Measurements from ENCODE around the gene PTPRK.

The PTPRK gene

DNA sequence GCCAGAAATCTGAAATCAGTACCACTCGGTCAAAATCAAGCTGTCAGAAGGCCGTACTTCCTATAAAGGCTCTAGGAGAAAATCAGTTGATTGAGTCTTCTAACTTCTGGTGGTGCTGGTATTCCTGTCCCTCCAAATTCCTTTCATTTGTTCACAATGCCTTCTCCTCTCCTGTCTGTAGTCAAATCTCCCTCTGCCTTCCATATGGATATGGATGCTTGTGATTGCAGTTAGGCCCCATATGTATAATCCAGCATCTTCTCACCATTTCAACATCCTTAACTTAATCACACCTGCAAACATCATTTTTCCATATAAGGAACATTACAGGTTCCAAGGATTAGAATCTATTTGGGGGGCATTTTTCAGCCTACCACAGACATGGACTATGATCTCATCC is 331.7 kb downstream of the PTPRK start:
- Histone ChIP-seq H3K9me2 (ENCODE audit: low read depth, low read length) (no peaks in the 10 kb centered on the region), H3F3A (ENCODE audit: insufficient read depth, low read length) (no peaks in the 10 kb centered on the region), H3K79me2 (ENCODE audit: insufficient read depth, low read length) (no peaks in the 10 kb centered on the region), H3K9ac (ENCODE audit: low read length) (no peak overlapping the region), H3K36me3 (ENCODE audit: insufficient read depth, low read length) (no peaks in the 10 kb centered on the region), H3K27me3 (ENCODE audit: insufficient read depth, low read length) (no peaks in the 10 kb centered on the region), H2AFZ (ENCODE audit: low read length) (no peak overlapping the region), H3K4me3 (ENCODE audit: low read depth, low read length, poor library complexity, severe bottlenecking) (no peak overlapping the region), H3K4me2 (ENCODE audit: low read length) (no peak overlapping the region), H4K20me1 (ENCODE audit: insufficient read depth, low read length) (no peaks in the 10 kb centered on the region), H3K4me1 (ENCODE audit: insufficient read depth, low read length, severe bottlenecking) (no peaks in the 10 kb centered on the region), H3K9me3 (ENCODE audit: low read length) (no peaks in the 10 kb centered on the region), H3K27ac (ENCODE audit: low read depth, low read length, poor library complexity, severe bottlenecking) (no peak overlapping the region)
- TF ChIP-seq, protein P1, sequence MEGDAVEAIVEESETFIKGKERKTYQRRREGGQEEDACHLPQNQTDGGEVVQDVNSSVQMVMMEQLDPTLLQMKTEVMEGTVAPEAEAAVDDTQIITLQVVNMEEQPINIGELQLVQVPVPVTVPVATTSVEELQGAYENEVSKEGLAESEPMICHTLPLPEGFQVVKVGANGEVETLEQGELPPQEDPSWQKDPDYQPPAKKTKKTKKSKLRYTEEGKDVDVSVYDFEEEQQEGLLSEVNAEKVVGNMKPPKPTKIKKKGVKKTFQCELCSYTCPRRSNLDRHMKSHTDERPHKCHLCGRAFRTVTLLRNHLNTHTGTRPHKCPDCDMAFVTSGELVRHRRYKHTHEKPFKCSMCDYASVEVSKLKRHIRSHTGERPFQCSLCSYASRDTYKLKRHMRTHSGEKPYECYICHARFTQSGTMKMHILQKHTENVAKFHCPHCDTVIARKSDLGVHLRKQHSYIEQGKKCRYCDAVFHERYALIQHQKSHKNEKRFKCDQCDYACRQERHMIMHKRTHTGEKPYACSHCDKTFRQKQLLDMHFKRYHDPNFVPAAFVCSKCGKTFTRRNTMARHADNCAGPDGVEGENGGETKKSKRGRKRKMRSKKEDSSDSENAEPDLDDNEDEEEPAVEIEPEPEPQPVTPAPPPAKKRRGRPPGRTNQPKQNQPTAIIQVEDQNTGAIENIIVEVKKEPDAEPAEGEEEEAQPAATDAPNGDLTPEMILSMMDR (IDR thresholded peaks at IDR 0.05; ENCODE audit: low read length), result no peak
- no peak for TF ChIP-seq EZH2 (IDR thresholded peaks at IDR 0.05; ENCODE audit: borderline replicate concordance, low read length)

DNA sequence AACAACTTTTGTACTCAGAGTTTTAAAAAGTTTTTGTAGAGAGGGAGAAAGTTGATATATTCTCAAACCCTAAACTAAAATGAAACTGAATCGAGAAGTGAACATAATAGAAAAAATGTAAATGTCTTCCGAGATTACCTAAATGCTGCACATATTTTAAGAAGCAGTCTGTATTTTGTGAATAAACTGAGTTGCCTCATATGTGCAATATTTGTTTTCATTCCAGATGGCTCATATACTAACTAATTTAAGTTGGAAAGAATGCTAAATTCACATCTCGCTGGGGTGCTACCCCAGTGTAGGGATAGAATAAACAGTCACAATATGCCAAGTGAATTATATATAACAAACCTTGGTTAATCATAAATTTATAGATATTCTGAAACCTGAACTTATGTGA is 333.7 kb downstream of the PTPRK start:
- Histone ChIP-seq H3F3A (ENCODE audit: insufficient read depth, low read length) (no peaks in the 10 kb centered on the region), H3K36me3 (ENCODE audit: insufficient read depth, low read length) (no peaks in the 10 kb centered on the region), H2AFZ (ENCODE audit: low read length) (no peak overlapping the region), H3K4me3 (ENCODE audit: low read depth, low read length, poor library complexity, severe bottlenecking) (no peak overlapping the region), H3K9me2 (ENCODE audit: low read depth, low read length) (no peaks in the 10 kb centered on the region), H3K79me2 (ENCODE audit: insufficient read depth, low read length) (no peaks in the 10 kb centered on the region), H3K9ac (ENCODE audit: low read length) (no peak overlapping the region), H3K4me1 (ENCODE audit: insufficient read depth, low read length, severe bottlenecking) (no peaks in the 10 kb centered on the region), H3K4me2 (ENCODE audit: low read length) (no peak overlapping the region), H3K27me3 (ENCODE audit: insufficient read depth, low read length) (no peaks in the 10 kb centered on the region), H3K27ac (ENCODE audit: low read depth, low read length, poor library complexity, severe bottlenecking) (no peak overlapping the region), H4K20me1 (ENCODE audit: insufficient read depth, low read length) (no peaks in the 10 kb centered on the region), H3K9me3 (ENCODE audit: low read length) (no peaks in the 10 kb centered on the region)
- no peak for TF ChIP-seq EZH2 (IDR thresholded peaks at IDR 0.05; ENCODE audit: borderline replicate concordance, low read length)
- TF ChIP-seq, protein P1 (IDR thresholded peaks at IDR 0.05; ENCODE audit: low read length), result no peak

DNA sequence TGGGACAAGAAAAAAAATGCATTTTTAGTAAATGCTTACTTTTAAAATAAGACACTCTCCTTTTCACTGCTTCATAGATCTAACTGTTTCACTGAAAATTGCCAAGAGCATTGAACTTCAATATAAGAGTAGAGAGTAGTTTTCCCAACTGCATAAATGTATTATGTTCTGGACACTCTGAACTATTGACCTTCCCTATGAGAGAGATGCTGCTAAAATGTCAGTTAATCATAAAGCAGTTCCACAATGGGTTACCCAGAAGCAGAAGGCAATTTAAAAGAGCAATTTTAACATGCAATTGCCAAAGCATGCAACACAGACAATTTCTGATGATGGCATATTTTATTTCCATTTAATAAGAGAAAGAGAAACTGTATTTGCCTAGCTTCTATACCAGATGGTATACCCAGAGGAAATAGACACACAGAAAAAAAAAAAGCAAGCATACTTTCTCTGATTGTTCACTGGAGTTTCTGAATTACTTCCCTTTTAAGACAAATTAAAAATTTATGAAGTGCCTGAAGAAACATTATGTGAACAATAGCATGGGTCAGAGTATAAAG is 340.4 kb downstream of the PTPRK start:
- Histone ChIP-seq H3K36me3 (ENCODE audit: insufficient read depth, low read length) (no peaks in the 10 kb centered on the region), H3K4me3 (ENCODE audit: low read depth, low read length, poor library complexity, severe bottlenecking) (no peak overlapping the region), H3K9me2 (ENCODE audit: low read depth, low read length) (no peaks in the 10 kb centered on the region), H3K4me2 (ENCODE audit: low read length) (no peak overlapping the region), H3K79me2 (ENCODE audit: insufficient read depth, low read length) (no peaks in the 10 kb centered on the region), H3K27ac (ENCODE audit: low read depth, low read length, poor library complexity, severe bottlenecking) (no peak overlapping the region), H3K9me3 (ENCODE audit: low read length) (no peaks in the 10 kb centered on the region), H3K27me3 (ENCODE audit: insufficient read depth, low read length) (no peaks in the 10 kb centered on the region), H3F3A (ENCODE audit: insufficient read depth, low read length) (no peaks in the 10 kb centered on the region), H3K4me1 (ENCODE audit: insufficient read depth, low read length, severe bottlenecking) (no peaks in the 10 kb centered on the region), H2AFZ (ENCODE audit: low read length) (no peak overlapping the region), H3K9ac (ENCODE audit: low read length) (no peak overlapping the region), H4K20me1 (ENCODE audit: insufficient read depth, low read length) (no peaks in the 10 kb centered on the region)
- TF ChIP-seq EZH2 (IDR thresholded peaks at IDR 0.05; ENCODE audit: borderline replicate concordance, low read length), result no peak
- TF ChIP-seq, protein P1 (IDR thresholded peaks at IDR 0.05; ENCODE audit: low read length), result no peak
